ENCODE measurements around the gene DCAF15.

DNA sequence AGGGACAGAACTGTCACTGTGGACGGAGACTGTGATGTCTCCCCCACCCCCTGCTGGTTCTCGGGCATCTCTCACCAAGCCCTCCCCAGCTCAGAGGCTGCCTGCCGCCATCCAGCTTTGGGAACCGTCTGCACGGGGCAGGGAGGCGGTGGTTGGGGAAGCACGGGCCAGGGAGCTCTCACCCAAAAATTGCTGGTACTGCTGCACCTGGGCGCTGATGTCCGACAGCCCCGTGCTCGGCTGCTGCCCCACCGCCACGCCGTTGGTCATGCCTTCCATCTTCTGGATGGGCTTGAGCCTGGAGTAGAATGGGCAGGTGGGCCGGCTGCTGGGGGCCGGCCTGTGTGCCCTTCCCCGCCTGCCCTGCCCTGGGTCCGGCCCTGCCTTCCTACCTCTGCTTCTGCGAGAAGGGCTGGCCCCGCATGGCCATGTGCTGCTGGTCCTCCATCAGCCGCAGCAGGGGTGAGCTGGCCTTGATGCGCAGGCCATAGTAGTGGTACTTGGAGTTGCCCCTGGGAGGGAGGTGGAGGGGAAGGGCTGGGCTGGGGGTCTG lies 16.1 kb downstream of the DCAF15 start:
- TF ChIP-seq, protein P1, sequence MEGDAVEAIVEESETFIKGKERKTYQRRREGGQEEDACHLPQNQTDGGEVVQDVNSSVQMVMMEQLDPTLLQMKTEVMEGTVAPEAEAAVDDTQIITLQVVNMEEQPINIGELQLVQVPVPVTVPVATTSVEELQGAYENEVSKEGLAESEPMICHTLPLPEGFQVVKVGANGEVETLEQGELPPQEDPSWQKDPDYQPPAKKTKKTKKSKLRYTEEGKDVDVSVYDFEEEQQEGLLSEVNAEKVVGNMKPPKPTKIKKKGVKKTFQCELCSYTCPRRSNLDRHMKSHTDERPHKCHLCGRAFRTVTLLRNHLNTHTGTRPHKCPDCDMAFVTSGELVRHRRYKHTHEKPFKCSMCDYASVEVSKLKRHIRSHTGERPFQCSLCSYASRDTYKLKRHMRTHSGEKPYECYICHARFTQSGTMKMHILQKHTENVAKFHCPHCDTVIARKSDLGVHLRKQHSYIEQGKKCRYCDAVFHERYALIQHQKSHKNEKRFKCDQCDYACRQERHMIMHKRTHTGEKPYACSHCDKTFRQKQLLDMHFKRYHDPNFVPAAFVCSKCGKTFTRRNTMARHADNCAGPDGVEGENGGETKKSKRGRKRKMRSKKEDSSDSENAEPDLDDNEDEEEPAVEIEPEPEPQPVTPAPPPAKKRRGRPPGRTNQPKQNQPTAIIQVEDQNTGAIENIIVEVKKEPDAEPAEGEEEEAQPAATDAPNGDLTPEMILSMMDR (IDR thresholded peaks at IDR 0.05) = no peak
- no peak for TF ChIP-seq POLR2A (IDR thresholded peaks at IDR 0.05)

Data from esophagus squamous epithelium (tissue), 4 donors.